Caco-2 (cell line): Measurements from ENCODE around the gene GABRG2. TPM values are rescaled to one million over a fixed set of nuclear protein-coding genes. Genes with fewer than 3 reads are reported as not detected.

Experiments used
- BruUV-seq: library from RNA; stranded (reverse); fragments of 400-500 nt; replicated peaks from 2 replicates; lab custom pipeline; 2021; lab: Mats Ljungman, UMichigan
- CTCF ChIA-PET: fragments of 300-600 bp; sonication (Branson Sonifier 250); formaldehyde crosslinking; loops from one replicate; lab custom pipeline; 2022; ENCODE audit warnings: antibody characterized with exemption; lab: Charles Lee
- POLR2A ChIA-PET: fragments of 300-600 bp; sonication (Branson Sonifier 250); formaldehyde crosslinking; loops from one replicate; lab custom pipeline; 2022; ENCODE audit warnings: antibody characterized with exemption; lab: Charles Lee
- DNase-seq, 2 experiments: peaks; one replicate each; pipeline versions ENCODE4 v3.0.0 to v3.0.0-alpha.2; 2020 to 2022
- H3K27me3 ChIP-seq: replicated peaks from 2 replicates; pipeline ENCODE4 v1.6.0; 2011; ENCODE audit warnings: low read length; ENCODE audit not compliant: control insufficient read depth, insufficient read depth
- H3K36me3 ChIP-seq: 2 replicates; pipeline ENCODE4 v1.5.1; 2011; ENCODE audit warnings: low read length; ENCODE audit not compliant: control insufficient read depth, insufficient read depth
- H3K4me1 ChIP-seq: fragments of 250-450 bp; sonication (Bioruptor Pico); 2 replicates; pipeline ENCODE4 v1.5.1; 2020; ENCODE audit warnings: mild to moderate bottlenecking
- H3K4me3 ChIP-seq: 2 replicates; pipeline ENCODE4 v1.5.1; 2011; ENCODE audit warnings: low read depth, mild to moderate bottlenecking, control low read depth, low read length
- H3K9me3 ChIP-seq: fragments of 250-450 bp; sonication (Bioruptor Pico); 2 replicates; pipeline ENCODE4 v1.5.1; 2020; ENCODE audit warnings: mild to moderate bottlenecking, moderate library complexity
- H3K27ac Mint-ChIP-seq: one replicate; pipeline ENCODE4 v1.8.0; 2022; ENCODE audit warnings: mixed read lengths; ENCODE audit not compliant: unreplicated experiment
- H3K27me3 Mint-ChIP-seq: one replicate; pipeline ENCODE4 v1.8.0; 2022; ENCODE audit warnings: mixed read lengths; ENCODE audit not compliant: insufficient read depth, unreplicated experiment
- H3K36me3 Mint-ChIP-seq: one replicate; pipeline ENCODE4 v1.8.0; 2022; ENCODE audit warnings: mild to moderate bottlenecking, mixed read lengths; ENCODE audit not compliant: insufficient read depth, unreplicated experiment
- H3K4me1 Mint-ChIP-seq: one replicate; pipeline ENCODE4 v1.8.0; 2022; ENCODE audit warnings: low read depth, mixed read lengths; ENCODE audit not compliant: unreplicated experiment
- H3K4me3 Mint-ChIP-seq: one replicate; pipeline ENCODE4 v1.8.0; 2022; ENCODE audit warnings: mild to moderate bottlenecking, moderate library complexity, mixed read lengths; ENCODE audit not compliant: unreplicated experiment
- H3K9me3 Mint-ChIP-seq: one replicate; pipeline ENCODE4 v1.8.0; 2022; ENCODE audit warnings: mixed read lengths; ENCODE audit not compliant: unreplicated experiment
- intact Hi-C: fragments of 100-400 bp; cut with micrococcal nuclease; formaldehyde crosslinking; loops from one replicate; pipeline ENCODE4 v1.10.0; 2022; ENCODE audit not compliant: unreplicated experiment
- total RNA-seq: library from RNA; stranded (reverse); gene quantifications from 2 replicates; pipeline ENCODE4 v1.2.3, GENCODE V29; 2022
- TF ChIP-seq, protein P1 (sequence below), 2 experiments: fragments of 200-600 bp in 1 of 2; IDR thresholded peaks; 1 replicate in 1 of 2; 2 replicates in 1 of 2; pipeline versions ENCODE4 v1.5.1 to v1.8.0; 2011 to 2022; ENCODE audit warnings: antibody characterized with exemption in 1 of 2, control low read depth in 1 of 2, inconsistent platforms in 1 of 2, low read depth in 1 of 2, low read length in 1 of 2, mild to moderate bottlenecking in 1 of 2, moderate library complexity in 1 of 2; ENCODE audit not compliant: insufficient read depth in 1 of 2, severe bottlenecking in 1 of 2, unreplicated experiment in 1 of 2

The GABRG2 gene
- total RNA-seq, 1 experiment from 2014 or later, result 1.9 TPM

GRCh38 chr5:162078805-162079204 is 11.2 kb downstream of the GABRG2 start:
- BruUV-seq, result no TSS peak
- TF ChIP-seq, protein P1, sequence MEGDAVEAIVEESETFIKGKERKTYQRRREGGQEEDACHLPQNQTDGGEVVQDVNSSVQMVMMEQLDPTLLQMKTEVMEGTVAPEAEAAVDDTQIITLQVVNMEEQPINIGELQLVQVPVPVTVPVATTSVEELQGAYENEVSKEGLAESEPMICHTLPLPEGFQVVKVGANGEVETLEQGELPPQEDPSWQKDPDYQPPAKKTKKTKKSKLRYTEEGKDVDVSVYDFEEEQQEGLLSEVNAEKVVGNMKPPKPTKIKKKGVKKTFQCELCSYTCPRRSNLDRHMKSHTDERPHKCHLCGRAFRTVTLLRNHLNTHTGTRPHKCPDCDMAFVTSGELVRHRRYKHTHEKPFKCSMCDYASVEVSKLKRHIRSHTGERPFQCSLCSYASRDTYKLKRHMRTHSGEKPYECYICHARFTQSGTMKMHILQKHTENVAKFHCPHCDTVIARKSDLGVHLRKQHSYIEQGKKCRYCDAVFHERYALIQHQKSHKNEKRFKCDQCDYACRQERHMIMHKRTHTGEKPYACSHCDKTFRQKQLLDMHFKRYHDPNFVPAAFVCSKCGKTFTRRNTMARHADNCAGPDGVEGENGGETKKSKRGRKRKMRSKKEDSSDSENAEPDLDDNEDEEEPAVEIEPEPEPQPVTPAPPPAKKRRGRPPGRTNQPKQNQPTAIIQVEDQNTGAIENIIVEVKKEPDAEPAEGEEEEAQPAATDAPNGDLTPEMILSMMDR (IDR thresholded peaks at IDR 0.05; ENCODE audit: insufficient read depth in 1 of 2, low read depth in 1 of 2, low read length in 1 of 2, severe bottlenecking in 1 of 2, unreplicated experiment in 1 of 2), result no peak
- H3K4me3 ChIP-seq, result no peak overlapping the region
- H3K36me3 ChIP-seq, result no peaks in the 10 kb centered on the region
- intact Hi-C loops, result no loop called here
- no peaks in the 10 kb centered on the region for H3K9me3 ChIP-seq
- Mint-ChIP-seq H3K4me3 (no peak overlapping the region), H3K9me3 (no peaks in the 10 kb centered on the region), H3K27me3 (peaks cover 3% of the 10 kb centered on the region), H3K27ac (no peak overlapping the region), H3K36me3 (no peaks in the 10 kb centered on the region), H3K4me1 (no peaks in the 10 kb centered on the region)
- no peak for DNase-seq
- no peaks in the 10 kb centered on the region for H3K27me3 ChIP-seq
- ChIA-PET CTCF (no interaction called here), POLR2A (no interaction called here)
- no peaks in the 10 kb centered on the region for H3K4me1 ChIP-seq

DNA sequence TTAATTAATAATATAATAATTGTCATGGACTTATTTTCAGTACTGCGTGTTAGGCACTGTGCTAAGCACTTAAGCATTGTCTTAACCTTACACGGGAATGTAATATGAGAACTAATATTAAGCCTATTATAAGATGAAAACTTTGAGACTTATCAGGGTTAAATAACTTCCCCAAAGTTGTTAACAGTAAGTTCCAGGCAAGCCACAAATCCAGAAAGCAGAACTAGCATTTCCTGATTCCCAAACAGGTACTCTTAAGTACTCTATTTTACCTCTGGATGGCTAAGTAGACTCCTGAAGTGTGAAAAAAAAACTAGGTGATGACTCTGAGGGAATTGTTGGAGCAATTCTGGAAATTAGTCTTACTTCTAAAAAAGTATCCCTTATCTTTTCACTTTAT is 23.8 kb downstream of the GABRG2 start:
- Histone ChIP-seq H3K4me3 (no peak overlapping the region), H3K36me3 (no peaks in the 10 kb centered on the region), H3K27me3 (no peaks in the 10 kb centered on the region), H3K4me1 (no peaks in the 10 kb centered on the region), H3K9me3 (no peaks in the 10 kb centered on the region)
- Mint-ChIP-seq H3K4me3 (no peak overlapping the region), H3K9me3 (no peaks in the 10 kb centered on the region), H3K27me3 (peaks cover 7% of the 10 kb centered on the region), H3K36me3 (no peaks in the 10 kb centered on the region), H3K27ac (no peak overlapping the region), H3K4me1 (no peaks in the 10 kb centered on the region)
- TF ChIP-seq, protein P1 (IDR thresholded peaks at IDR 0.05; ENCODE audit: insufficient read depth in 1 of 2, low read depth in 1 of 2, low read length in 1 of 2, severe bottlenecking in 1 of 2, unreplicated experiment in 1 of 2), result no peak
- BruUV-seq, result no TSS peak
- intact Hi-C loops, result loop anchor here (10.0 kb wide), 1 partner anchor 127 kb away; no protein-coding TSS in a partner anchor
- no peak for DNase-seq
- ChIA-PET POLR2A (no interaction called here), CTCF (no interaction called here)

- no peaks in the 10 kb centered on the region for H3K36me3 Mint-ChIP-seq
- Histone ChIP-seq H3K9me3 (no peaks in the 10 kb centered on the region), H3K27me3 (no peaks in the 10 kb centered on the region), H3K4me1 (no peaks in the 10 kb centered on the region), H3K4me3 (no peak overlapping the region), H3K36me3 (no peaks in the 10 kb centered on the region)
- H3K4me1 Mint-ChIP-seq, result no peaks in the 10 kb centered on the region
- intact Hi-C loops, result loop anchor here (1.0 to 10.0 kb wide), 2 partner anchors 132 to 245 kb away; no protein-coding TSS in a partner anchor
- peaks cover 2% of the 10 kb centered on the region for H3K27me3 Mint-ChIP-seq
- no peak overlapping the region for H3K27ac Mint-ChIP-seq
- no TSS peak for BruUV-seq
- ChIA-PET POLR2A (no interaction called here), CTCF (no interaction called here)
- TF ChIP-seq, protein P1 (IDR thresholded peaks at IDR 0.05; ENCODE audit: insufficient read depth in 1 of 2, low read depth in 1 of 2, low read length in 1 of 2, severe bottlenecking in 1 of 2, unreplicated experiment in 1 of 2), result no peak
- DNase-seq, result peak in 1 of 2 experiments; percentile 4
- H3K9me3 Mint-ChIP-seq, result no peaks in the 10 kb centered on the region
- H3K4me3 Mint-ChIP-seq, result no peak overlapping the region
These were observed 28.9 kb downstream of the GABRG2 start for GRCh38 chr5:162096448-162096847.
